ENCODE data around the gene PSMD10. TPM values are rescaled to one million over a fixed set of nuclear protein-coding genes. Genes with fewer than 3 reads are reported as not detected.

PSMD10 gene
- total RNA-seq, 2 experiments from 2014 or later = 18.6 to 24.1 TPM

DNA sequence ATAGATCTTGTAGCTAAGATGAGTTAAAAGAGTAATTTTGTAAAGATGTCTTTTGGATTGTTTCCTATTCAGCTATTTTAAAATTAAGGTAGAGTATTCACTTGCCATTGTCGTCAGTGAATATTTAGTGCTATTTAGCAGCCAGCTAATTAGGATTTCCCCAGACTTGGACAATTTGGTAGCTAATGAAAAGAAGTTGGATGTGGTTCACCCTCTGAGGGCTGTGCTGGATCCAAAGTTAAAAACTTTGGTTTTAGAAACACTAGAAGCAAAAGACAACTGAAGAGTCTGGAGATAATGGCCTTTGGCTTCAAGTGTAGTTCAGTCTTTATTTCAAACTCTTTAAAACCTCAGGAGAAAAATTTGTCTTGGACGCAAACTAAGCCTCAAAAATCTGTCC, 41.5 kb upstream of the PSMD10 start:
- Histone ChIP-seq H3K27ac (ENCODE audit: low read depth in 1 of 2, low read length in 2 of 2) (no peak overlapping the region), H3K4me3 (ENCODE audit: low read length) (no peak overlapping the region), H3K36me3 (ENCODE audit: insufficient read depth, low read length) (peaks cover 14% of the 10 kb centered on the region), H3K27me3 (ENCODE audit: control insufficient read depth in 1 of 2, insufficient read depth in 2 of 2, low read length in 2 of 2) (no peaks in the 10 kb centered on the region), H3K4me1 (ENCODE audit: insufficient read depth, low read length) (no peaks in the 10 kb centered on the region), H3K9me3 (ENCODE audit: control insufficient read depth in 1 of 2, insufficient read depth in 1 of 2, low read length in 2 of 2) (no peaks in the 10 kb centered on the region)
- POLR2A ChIA-PET = no interaction called here
- no peaks in the 10 kb centered on the region for H3K9me3 Mint-ChIP-seq
- CTCF ChIA-PET = no interaction called here
- intact Hi-C loops (cut with DNase I, micrococcal nuclease) = no loop called here
- H3K27me3 Mint-ChIP-seq = no peaks in the 10 kb centered on the region
- no peak overlapping the region for H3K4me3 Mint-ChIP-seq
- no peaks in the 10 kb centered on the region for H3K4me1 Mint-ChIP-seq (ENCODE audit: low read depth)
- TF ChIP-seq, protein P1, sequence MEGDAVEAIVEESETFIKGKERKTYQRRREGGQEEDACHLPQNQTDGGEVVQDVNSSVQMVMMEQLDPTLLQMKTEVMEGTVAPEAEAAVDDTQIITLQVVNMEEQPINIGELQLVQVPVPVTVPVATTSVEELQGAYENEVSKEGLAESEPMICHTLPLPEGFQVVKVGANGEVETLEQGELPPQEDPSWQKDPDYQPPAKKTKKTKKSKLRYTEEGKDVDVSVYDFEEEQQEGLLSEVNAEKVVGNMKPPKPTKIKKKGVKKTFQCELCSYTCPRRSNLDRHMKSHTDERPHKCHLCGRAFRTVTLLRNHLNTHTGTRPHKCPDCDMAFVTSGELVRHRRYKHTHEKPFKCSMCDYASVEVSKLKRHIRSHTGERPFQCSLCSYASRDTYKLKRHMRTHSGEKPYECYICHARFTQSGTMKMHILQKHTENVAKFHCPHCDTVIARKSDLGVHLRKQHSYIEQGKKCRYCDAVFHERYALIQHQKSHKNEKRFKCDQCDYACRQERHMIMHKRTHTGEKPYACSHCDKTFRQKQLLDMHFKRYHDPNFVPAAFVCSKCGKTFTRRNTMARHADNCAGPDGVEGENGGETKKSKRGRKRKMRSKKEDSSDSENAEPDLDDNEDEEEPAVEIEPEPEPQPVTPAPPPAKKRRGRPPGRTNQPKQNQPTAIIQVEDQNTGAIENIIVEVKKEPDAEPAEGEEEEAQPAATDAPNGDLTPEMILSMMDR (IDR thresholded peaks at IDR 0.05) = no peak
- H3K36me3 Mint-ChIP-seq (ENCODE audit: low read depth) = peaks cover 73% of the 10 kb centered on the region
- DNase-seq (no peak), ATAC-seq (ENCODE audit: poor library complexity) (no peak)
- H3K27ac Mint-ChIP-seq = no peak overlapping the region

DNA sequence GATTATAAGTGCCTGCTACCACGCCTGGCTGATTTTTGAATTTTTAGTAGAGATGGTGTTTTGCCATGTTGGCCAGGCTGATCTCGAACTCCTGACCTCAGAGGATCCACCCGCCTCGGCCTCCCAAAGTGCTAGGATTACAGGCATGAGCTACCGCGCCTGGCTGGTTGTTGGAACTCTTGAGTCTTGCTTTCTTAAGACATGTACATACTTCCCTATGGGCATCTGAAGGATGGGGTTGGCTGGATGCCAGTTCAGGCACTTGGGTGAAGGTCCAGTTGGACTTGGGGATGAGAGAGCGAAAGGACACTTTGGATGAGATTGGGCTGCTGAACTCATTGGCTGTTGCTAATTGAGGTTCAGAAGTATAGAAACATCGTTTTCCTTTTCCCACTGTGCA, 40.7 kb upstream of the PSMD10 start:
- no peak overlapping the region for H3K27ac Mint-ChIP-seq
- peaks cover 14% of the 10 kb centered on the region for H3K36me3 ChIP-seq (ENCODE audit: insufficient read depth, low read length)
- ATAC-seq (ENCODE audit: poor library complexity) (no peak), DNase-seq (no peak)
- intact Hi-C loops (cut with DNase I, micrococcal nuclease) = no loop called here
- no peak overlapping the region for H3K4me3 Mint-ChIP-seq
- CTCF ChIA-PET = no interaction called here
- no peak overlapping the region for H3K4me3 ChIP-seq (ENCODE audit: low read length)
- H3K27ac ChIP-seq (ENCODE audit: low read depth in 1 of 2, low read length in 2 of 2) = no peak overlapping the region
- TF ChIP-seq, protein P1 (IDR thresholded peaks at IDR 0.05) = no peak
- no peaks in the 10 kb centered on the region for H3K27me3 ChIP-seq (ENCODE audit: control insufficient read depth in 1 of 2, insufficient read depth in 2 of 2, low read length in 2 of 2)
- H3K36me3 Mint-ChIP-seq (ENCODE audit: low read depth) = peaks cover 72% of the 10 kb centered on the region
- H3K4me1 Mint-ChIP-seq (ENCODE audit: low read depth) = no peaks in the 10 kb centered on the region
- H3K9me3 ChIP-seq (ENCODE audit: control insufficient read depth in 1 of 2, insufficient read depth in 1 of 2, low read length in 2 of 2) = no peaks in the 10 kb centered on the region
- no peaks in the 10 kb centered on the region for H3K27me3 Mint-ChIP-seq
- H3K9me3 Mint-ChIP-seq = no peaks in the 10 kb centered on the region
- POLR2A ChIA-PET = no interaction called here
- no peaks in the 10 kb centered on the region for H3K4me1 ChIP-seq (ENCODE audit: insufficient read depth, low read length)

DNA sequence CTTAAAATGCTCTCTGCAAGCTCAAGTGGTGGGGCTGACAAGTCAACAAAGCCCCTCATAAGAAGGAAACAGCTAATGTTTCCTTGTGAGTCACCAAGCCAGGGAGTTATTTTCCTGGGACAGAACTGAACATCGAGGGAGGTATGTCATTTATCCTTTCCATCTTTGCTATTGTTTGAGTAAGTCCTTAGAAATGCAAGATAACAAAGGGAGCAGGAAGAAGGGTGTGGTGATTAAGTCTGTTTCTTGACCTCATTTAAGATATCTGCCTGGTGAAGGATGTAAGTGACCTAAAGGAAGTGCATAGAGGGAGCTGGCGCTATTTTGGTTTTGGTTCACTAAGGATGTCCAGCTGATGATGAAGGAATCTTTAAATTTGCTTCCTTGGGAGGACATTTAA, 40.1 kb upstream of the PSMD10 start:
- CTCF ChIA-PET = no interaction called here
- H3K4me3 ChIP-seq (ENCODE audit: low read length) = no peak overlapping the region

More for the DNA sequence above, 40.1 kb upstream of the PSMD10 start:
- Mint-ChIP-seq H3K27ac (no peak overlapping the region), H3K9me3 (no peaks in the 10 kb centered on the region), H3K4me3 (no peak overlapping the region), H3K36me3 (ENCODE audit: low read depth) (peaks cover 71% of the 10 kb centered on the region), H3K27me3 (no peaks in the 10 kb centered on the region), H3K4me1 (ENCODE audit: low read depth) (no peaks in the 10 kb centered on the region)
- Histone ChIP-seq H3K36me3 (ENCODE audit: insufficient read depth, low read length) (peaks cover 14% of the 10 kb centered on the region), H3K9me3 (ENCODE audit: control insufficient read depth in 1 of 2, insufficient read depth in 1 of 2, low read length in 2 of 2) (no peaks in the 10 kb centered on the region), H3K27ac (ENCODE audit: low read depth in 1 of 2, low read length in 2 of 2) (no peak overlapping the region), H3K4me1 (ENCODE audit: insufficient read depth, low read length) (no peaks in the 10 kb centered on the region), H3K27me3 (ENCODE audit: control insufficient read depth in 1 of 2, insufficient read depth in 2 of 2, low read length in 2 of 2) (no peaks in the 10 kb centered on the region)
- intact Hi-C loops (cut with DNase I, micrococcal nuclease) = no loop called here
- ATAC-seq (ENCODE audit: poor library complexity) (no peak), DNase-seq (no peak)
- TF ChIP-seq, protein P1 (IDR thresholded peaks at IDR 0.05) = no peak
- POLR2A ChIA-PET = no interaction called here

Data from CD4-positive, alpha-beta T cell (primary cell).